Stimulated activated CD4-positive, alpha-beta T cell treated with anti-CD3 and anti-CD28 coated beads, Interleukin-1b, Interleukin-23, amount 100 ng/mL, for 24 hours (primary cell): Measurements from ENCODE around the gene ZNF438.
"Not testable (repeated sequence)": the region's sequence is repeated elsewhere in the genome, so short reads cannot be mapped to it uniquely, and the experiment has no call there.

ENCODE experiments used
- DNase-seq, 4 experiments: peaks; one replicate each; pipeline ENCODE4 v3.0.0-alpha.2; 2020; ENCODE audit warnings: low read depth in 4 of 4, low spot score in 1 of 4

The ZNF438 gene

DNA sequence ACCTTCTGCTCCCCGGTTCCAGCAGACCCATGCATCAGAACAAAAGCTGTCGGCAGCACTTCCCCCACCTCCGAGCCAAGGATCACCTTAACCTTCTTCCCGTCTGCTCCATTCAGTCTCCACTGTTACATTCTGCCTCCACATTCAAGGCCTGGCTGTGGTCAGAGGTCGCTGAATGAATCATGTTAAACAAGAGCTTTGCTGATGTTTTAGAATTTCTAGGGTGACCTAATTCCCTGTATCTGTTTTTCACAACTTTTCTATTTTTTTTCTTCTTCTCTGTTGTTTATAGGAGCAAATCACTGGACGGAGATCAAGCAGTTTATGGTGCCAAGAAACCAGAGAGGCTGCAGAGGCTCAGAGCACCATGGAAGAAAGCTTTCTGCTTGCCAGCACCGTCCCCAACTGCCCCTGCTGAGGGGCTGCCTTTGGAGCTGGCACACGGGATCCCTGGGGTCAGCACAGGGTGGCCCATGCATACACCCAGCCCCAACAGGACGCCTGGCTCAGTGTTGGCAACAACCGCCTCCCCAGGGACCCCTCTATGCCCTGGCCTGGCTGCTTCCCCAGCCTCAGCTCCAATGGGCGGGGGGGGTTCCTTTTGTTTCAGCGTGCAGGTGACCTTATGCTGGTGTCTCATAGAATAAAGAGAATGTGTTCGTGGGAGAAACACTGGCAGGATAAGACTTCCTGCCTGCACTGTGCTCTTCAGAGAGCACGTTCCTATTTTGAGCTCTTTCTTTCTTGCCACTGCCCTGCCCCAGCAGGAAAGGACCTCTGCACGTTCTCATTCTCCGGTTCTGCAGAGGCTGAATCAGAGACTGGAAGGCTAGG is 219.4 kb downstream of the ZNF438 start:
- DNase-seq: no peak

DNA sequence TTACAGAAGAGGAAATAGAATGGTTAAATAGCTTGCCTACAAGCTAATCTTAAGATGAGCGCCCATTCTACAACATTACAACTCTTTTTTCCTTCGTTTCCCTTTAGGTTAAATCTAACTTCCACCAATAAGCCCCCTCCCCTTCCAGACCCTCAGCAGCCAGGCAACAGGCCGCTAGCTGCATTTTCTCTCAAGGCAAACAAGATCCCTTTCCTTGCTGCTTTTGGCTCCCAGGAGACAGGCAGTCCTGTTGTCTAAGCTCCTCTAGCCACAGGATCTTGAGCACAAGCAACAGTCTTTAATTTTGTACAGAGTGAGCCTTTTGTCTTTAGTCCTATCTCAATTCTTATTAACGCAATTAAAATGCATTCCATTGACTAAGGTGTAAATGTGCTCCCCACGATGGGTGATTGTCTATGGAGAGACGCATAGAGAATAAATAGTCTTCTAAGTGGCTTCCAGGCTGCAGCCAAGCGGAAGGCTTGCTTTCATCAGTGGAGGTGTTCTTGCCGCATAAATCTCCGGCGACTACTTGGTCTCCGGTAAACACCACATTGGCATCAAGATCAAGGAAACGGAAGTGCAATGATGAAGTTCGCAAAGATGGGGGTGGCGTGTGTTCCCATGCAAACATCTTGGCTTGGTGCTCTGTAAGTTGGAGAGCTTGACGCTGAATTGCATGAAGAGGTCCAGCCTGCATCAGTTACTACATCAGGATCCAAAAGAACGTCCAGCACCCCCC is 220.2 kb downstream of the ZNF438 start:
- DNase-seq: no peak

DNA sequence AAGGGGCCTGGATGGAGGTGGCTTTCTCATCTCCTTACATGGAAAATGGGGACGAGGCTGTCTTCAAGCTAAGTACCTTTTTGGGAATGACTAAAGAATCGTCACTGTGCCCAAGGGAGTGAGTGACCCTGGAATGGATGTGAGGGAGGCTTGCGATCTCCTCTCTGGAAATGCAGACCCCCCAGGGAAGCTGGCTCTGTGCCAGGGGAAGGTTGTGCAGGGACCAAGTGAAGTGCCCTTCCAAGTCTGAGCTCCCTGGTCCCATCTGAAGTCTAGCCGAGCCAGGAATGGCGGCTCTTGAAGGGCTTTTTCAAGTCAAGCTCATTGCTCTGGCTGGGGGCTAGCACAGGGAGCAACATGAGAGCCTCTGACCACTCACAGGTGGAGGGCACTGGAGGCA is 221.2 kb downstream of the ZNF438 start:
- DNase-seq: no peak

DNA sequence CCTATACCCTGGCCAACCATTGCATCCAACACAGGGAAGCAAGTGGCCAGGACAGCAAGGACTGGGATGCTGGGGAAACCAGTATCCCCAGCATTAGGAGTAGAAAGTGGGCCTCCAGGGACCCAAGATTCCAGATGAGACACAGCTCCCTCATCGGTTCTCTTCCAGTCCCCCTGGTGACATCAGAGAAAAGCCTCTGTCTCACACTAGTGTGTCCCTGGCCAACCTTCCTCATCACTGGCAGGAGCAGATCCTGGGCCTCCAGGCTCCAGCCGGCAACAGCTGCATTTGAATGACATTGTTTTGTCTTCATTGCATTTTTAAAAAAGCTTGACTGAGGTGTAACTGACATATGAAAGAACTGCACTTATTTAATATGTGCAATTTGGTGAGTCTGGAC is 224.8 kb downstream of the ZNF438 start:
- DNase-seq: no peak

DNA sequence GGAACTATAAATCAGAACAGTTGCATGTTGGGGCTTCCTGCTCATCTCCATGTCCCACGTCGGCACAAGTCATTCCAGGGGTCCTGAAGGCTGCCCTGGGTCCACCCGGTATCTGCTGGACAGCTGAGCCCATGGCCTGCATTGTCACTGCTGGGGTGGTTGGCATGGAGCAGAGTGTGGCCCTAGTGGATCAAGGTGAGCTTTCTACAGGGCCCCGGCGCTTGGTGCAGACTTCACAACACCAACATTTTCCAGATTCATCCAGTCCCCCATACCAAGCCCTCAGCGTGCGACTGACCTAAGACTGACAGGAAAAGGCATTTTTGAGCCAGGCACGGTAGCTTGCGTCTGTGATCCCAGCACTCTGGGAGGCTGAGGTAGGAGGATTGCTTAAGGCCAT is 226.6 kb downstream of the ZNF438 start:
- no peak for DNase-seq

DNA sequence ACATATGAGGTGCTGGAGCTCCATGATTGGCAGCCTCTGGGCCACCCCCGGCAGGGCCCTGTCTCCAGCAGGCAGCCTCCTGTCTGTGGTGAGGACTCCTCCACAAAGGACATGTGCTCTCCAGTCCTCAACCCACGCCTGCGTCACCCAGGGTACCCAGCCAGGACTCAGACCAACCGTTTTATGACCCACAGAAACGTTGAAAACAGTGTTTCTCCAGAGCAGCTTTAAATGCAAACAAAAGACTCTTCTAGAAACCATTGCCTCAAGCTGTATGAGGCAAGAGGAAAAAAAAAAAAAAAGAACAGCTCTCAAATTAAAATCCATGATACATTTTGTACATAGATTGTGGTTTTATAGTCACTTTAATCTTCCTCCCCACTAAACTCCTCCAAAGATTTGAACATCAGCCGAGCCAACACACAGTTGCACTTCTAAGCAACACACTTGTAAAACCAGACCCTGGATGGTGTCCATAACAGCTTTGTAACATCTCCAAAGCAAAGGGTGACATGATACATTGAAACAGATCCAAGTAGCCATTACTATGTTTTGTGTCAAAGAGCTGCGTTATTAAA is 227.1 kb downstream of the ZNF438 start:
- no peak for DNase-seq

DNA sequence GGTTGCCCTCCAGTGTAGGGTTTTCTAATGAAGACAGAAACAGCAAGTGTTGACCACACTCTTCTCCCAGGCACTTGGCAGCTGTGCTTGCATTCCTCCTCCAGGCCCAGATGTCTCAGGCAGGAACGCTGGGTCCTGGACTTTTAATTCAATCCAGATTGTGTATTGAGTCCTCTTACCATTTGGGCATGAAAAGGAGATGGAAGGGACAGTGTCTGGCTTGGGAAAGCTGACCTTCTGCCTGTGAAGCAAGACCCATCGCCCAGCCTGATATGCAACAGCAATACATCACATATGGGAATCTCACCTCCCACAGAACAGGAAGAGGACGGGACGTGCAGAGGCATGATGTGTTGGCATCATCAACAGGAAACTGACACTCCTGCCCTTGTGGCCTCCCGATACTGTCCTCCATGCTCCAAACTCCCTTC is 227.8 kb downstream of the ZNF438 start:
- no peak for DNase-seq

DNA sequence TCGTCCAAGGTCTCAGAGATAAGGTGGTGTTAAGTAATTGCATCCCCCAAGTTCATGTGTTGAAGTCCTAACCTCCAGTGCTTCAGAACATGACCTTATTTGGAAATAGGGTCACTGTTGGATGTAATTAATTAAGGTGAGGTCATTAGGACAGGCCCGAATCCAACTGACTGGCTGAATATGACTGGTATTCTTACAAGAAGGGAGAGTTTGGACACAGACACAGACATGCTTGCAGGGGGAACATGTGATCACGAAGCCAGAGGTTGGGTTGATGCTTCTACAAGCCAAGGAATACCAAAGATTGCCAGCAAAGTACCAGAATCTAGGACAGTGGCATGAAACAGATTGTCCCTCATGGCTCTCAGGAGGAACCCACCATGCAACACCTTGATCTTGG is 228.6 kb downstream of the ZNF438 start:
- DNase-seq: no peak

DNA sequence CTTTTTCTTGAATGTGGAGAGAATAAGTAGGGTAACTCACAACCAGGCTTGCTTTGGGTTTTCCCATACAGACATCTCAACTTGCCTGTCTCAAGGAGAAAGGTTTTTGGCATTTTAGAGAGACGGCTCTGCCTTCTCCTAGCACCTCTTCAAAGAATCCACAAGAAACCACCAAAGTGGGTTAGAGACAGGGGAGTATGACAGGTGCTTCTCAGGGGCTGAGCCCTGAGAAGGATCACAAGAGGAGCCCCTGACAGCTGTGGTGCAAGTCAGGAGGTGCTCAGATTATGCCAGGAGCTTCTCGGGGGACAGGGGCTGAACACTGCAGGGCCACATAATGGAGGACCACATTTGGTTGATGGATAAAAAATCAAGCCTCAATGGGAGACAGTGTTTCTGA is 231.3 kb downstream of the ZNF438 start:
- DNase-seq: no peak

DNA sequence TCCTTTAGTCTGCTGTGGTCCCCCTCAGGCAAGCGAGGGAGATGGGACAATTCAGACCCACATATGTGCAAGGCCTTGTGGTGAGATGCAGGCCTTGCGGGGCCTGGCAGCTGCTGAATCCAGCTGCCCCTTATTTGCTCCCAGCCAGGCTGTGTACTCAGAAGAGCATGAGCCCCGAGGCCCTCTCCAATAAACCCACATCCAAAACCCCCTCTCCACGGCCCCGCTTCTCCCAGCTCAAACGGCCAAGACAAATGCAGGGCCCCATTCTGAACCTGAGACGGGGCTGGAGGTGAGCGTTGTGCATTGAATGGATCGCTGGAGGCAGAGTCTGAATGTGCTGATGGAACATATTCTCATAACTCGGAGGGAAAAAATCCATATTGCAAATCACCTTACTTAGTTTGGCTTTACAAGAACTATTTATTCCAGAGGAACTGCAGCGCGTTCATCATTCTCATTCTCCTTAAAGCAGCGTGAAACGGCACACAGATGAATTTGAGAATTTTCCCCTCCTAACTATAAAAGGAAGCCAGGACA is 232.9 kb downstream of the ZNF438 start:
- no peak for DNase-seq

DNA sequence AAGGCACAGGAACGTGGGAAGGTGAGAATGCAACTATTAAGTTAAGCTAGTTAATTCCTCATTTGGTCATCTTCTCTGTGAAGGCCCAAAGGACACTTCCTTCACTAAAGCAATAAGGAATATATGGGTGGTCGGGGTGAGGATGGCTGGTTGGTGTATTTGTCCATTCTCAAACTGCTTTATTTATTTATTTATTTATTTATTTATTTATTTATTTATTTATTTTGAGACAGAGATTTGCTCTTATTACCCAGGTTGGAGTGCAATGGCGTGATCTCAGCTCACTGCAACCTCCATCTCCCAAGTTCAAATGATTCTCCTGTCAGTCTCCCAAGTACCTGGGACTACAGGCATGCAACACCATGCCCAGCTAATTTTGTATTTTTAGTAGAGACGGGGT is 236.6 kb downstream of the ZNF438 start:
- DNase-seq: not testable (repeated sequence)
